Fibroblast of pulmonary artery (primary cell): ENCODE results near the gene NDUFA1.
A peak's percentile ranks its signal among the peaks of the same experiment; 100 is the strongest.

Experiments
- DNase-seq: peaks from one replicate; pipeline ENCODE4 v3.0.0-alpha.2; 2010; ENCODE audit warnings: low read depth
- H3K4me3 ChIP-seq: replicated peaks from 2 replicates; pipeline ENCODE4 v1.5.1; 2011; ENCODE audit warnings: low read depth, mild to moderate bottlenecking, control low read depth, low read length, moderate library complexity
- CTCF ChIP-seq: IDR thresholded peaks from 2 replicates; pipeline ENCODE4 v1.5.1; 2011; ENCODE audit warnings: mild to moderate bottlenecking, control low read depth, low read length, inconsistent platforms; ENCODE audit errors: missing control alignments

NDUFA1 gene

GRCh38 chrX:119853444-119853843 is 18.2 kb upstream of the NDUFA1 start:
- no peak for TF ChIP-seq CTCF
- peak overlapping the region; percentile 79 for H3K4me3 ChIP-seq
- no peak for DNase-seq

- no peak for TF ChIP-seq CTCF
- H3K4me3 ChIP-seq = peak overlapping the region; percentile 78
- DNase-seq = no peak
Observed at GRCh38 chrX:119870626-119871131, 953 bp upstream of the NDUFA1 start.

- peak overlapping the region; percentile 78 for H3K4me3 ChIP-seq
- no peak for DNase-seq
- no peak for TF ChIP-seq CTCF
Observed at GRCh38 chrX:119871245-119871598, 410 bp upstream of the NDUFA1 start.

GRCh38 chrX:119878740-119879139 is 7.1 kb downstream of the NDUFA1 start:
- no peak for DNase-seq
- TF ChIP-seq CTCF = no peak
- no peak overlapping the region for H3K4me3 ChIP-seq

- no peak overlapping the region for H3K4me3 ChIP-seq
- no peak for DNase-seq
- no peak for TF ChIP-seq CTCF
Observed at GRCh38 chrX:119880076-119880475, 8.4 kb downstream of the NDUFA1 start.

GRCh38 chrX:119880552-119881437 is 9.2 kb downstream of the NDUFA1 start:
- peak; percentile 67 for DNase-seq
- no peak overlapping the region for H3K4me3 ChIP-seq
- TF ChIP-seq CTCF = peak; percentile 73
